T-helper 1 cell treated with Interleukin-12 subunit alpha and Interleukin-12 subunit beta and Interleukin-4 antibody, amounts not matched to agents 30 ng/mL and 1 ng/mL, for 36 hours (primary cell): ENCODE data around the gene FAM217B. TPM values are rescaled to one million over a fixed set of nuclear protein-coding genes. Genes with fewer than 3 reads are reported as not detected.

Experiments used
- intact Hi-C: fragments of 100-400 bp; cut with micrococcal nuclease; formaldehyde crosslinking; loops from one replicate; pipeline ENCODE4 v1.15.1; 2024
- total RNA-seq: library from RNA; stranded (reverse); gene quantifications from 2 replicates; pipeline ENCODE4 v1.2.3, GENCODE V29; 2022

Gene FAM217B, protein sequence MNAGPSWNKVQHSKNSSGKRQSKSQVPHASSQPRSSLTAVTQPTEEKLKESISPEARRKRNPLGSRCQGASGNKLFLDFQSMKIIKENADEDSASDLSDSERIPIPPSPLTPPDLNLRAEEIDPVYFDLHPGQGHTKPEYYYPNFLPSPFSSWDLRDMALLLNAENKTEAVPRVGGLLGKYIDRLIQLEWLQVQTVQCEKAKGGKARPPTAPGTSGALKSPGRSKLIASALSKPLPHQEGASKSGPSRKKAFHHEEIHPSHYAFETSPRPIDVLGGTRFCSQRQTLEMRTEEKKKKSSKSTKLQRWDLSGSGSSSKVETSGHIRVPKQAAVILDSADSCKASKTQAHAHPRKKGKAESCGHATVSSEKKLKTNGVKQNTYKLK
- 31.0 and 31.2 TPM in 2 replicates for total RNA-seq

DNA sequence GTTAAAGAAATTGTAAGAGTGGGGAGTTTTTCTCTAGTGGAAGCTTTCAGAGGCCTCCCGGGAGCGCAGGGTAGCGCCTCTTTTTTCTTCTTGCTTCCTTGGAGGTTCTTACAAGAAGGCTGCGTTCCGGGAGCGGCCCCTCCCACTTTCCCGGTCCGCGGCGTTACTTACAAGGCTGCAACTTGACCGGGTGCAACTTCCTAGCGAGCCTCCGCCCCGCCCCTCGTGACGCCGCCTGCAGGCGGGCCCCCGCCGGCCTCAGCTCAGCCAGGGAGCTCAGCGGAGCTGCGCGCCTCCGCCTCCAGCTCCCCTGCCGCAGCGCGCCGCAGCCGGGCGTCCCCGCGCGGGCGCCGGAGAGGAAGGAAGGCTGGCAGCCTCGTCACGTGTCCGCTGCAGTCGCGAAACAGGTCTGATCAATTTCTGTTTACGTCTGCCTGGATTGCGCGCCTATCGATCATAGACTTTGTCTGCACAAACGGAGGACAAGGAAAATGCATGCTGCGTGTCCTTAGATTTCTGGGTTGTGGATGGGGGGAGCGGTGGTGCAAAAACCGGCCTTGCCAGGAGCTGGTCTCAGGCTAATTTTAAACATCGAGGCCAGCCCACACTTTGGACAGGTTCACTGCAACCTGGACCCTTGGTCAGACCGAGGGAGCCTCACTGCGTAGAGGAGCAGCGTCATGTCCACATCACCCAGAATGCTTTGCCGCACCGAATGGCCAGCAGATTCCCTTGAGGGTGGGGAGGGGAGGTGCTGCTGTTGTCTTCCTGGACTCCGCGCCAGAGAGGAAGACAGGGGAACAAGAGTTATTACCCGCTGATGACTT, at the start of gene FAM217B, which contains the start of gene PPP1R3D:
Gene FAM217B, plus strand, starts transcription at position 261 of the 827 bp plus-strand sequence. CDS start 3,555 bp downstream, outside the sequence.
Gene PPP1R3D, minus strand, starts transcription at position 177 of the 827 bp plus-strand sequence. CDS start 374 bp downstream, outside the sequence.
- intact Hi-C loops: loop anchor here (1.0 to 5.0 kb wide), 3 partner anchors 9 to 1288 kb away; partner anchors contain the start of gene STX16

- intact Hi-C loops: no loop called here
Measured at GRCh38 chr20:59891581-59891980, 48.6 kb upstream of the FAM217B start.

- intact Hi-C loops: no loop called here
Measured at GRCh38 chr20:59895908-59896307, 44.3 kb upstream of the FAM217B start.

- intact Hi-C loops: no loop called here
Measured at GRCh38 chr20:59902470-59902869, 37.7 kb upstream of the FAM217B start.

GRCh38 chr20:59903621-59904020, 36.6 kb upstream of the FAM217B start:
- intact Hi-C loops: no loop called here

DNA sequence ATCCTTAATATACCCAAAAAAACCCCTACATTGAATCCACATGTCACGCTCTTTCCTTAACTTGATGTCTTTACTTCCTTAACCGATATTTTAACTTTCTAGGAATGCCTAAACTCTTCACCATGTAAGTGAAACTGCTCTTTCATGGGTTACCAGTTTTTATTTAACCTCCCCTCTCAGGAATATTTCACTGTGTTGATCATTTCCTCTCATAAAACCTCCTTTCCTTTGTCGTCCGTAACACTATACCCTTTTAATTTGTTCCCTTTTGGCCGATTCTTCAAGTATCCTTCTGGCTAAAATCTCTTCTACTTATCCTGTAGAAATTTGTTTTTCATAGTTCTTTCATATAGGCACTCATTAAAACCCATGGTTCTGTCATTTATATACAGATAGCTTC, 31.3 kb upstream of the FAM217B start:
- intact Hi-C loops: no loop called here

- intact Hi-C loops: no loop called here
Measured at GRCh38 chr20:59911041-59911440, 29.1 kb upstream of the FAM217B start.

DNA sequence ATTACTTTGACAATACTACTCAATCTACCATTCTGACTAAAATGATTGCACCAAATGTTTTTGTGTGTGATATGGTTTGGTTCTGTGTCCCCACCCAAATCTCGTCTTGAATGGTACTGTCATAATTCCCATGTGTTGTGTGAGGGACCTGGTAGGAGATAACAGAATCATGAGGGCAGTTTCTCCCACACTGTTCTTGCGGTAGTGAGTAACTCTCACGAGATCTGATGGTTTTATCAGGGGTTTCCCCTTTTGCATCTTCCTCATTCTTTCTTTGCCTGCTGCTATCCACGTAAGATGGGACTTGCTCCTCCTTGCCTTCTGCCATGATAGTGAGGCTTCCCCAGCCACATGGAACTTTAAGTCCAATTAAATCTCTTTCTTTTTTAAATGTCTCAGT, 27.6 kb upstream of the FAM217B start:
- intact Hi-C loops: no loop called here

GRCh38 chr20:59920944-59921343, 19.2 kb upstream of the FAM217B start:
- intact Hi-C loops: no loop called here

DNA sequence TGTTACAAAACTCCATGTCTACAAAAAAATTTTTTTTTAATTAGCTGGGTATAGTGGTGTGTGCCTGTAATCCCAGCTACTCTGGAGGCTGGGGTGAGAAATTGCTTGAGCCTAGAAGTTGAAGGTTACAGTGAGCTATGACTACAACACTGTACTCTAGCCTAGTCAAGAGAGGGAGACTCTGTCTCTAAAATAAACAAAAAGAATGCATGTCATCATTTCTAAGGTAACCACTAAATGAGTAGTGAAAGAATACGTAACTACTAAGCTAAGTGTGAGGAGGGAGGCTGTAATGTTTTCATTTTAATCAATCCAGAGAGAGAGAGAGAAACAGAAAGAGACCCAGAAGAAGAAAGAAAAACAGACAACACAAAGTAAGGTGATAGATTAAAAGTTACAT, 16.7 kb upstream of the FAM217B start:
- intact Hi-C loops: no loop called here

- intact Hi-C loops: no loop called here
Measured at GRCh38 chr20:59925359-59925758, 14.8 kb upstream of the FAM217B start.

- intact Hi-C loops: no loop called here
Measured at GRCh38 chr20:59925899-59926298, 14.3 kb upstream of the FAM217B start.

GRCh38 chr20:59931511-59932312, 8.5 kb upstream of the FAM217B start:
- intact Hi-C loops: no loop called here

- intact Hi-C loops: no loop called here
Measured at GRCh38 chr20:59932616-59933295, 7.4 kb upstream of the FAM217B start.

DNA sequence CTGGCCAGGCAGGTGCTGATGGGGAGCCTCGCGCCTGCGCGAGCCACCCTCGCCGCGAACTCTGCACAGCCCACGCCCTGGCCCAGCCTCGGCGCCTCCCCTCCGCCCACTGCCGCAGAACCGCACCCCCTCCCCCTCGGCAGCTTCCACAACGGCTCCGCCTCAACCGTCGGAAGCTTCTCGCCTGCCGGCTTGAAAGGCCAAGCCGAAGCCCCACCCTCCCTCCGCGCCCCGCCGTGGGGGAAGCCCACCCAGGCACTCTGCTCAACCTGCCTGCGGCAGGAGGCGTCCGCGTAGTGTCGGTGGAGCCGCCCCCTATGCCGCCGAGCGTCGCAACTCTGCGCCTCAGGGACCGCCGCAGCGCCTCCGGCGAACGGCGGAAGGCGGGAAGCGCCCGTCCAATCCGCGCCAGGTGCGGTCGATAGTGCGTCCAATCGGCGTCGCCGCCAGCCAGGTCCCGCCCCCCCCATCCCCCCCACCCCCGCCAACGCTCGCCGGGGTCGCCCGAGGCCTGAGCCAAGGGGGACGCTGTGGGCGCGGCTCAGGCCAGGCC, 6.8 kb upstream of the FAM217B start, which contains the start of gene SYCP2:
Gene SYCP2, minus strand, starts transcription at position 342 of the 553 bp plus-strand sequence. CDS start 11,224 bp downstream, outside the sequence.
- intact Hi-C loops: no loop called here

GRCh38 chr20:59933849-59934585, 6.2 kb upstream of the FAM217B start:
- intact Hi-C loops: loop anchor here (2.0 kb wide), 1 partner anchor 15 kb away; no protein-coding TSS in a partner anchor

- intact Hi-C loops: loop anchor here (2.0 kb wide), 1 partner anchor 13 kb away; no protein-coding TSS in a partner anchor
Measured at GRCh38 chr20:59935457-59936185, 4.6 kb upstream of the FAM217B start.

GRCh38 chr20:59936409-59936808, 3.8 kb upstream of the FAM217B start:
- intact Hi-C loops: no loop called here

DNA sequence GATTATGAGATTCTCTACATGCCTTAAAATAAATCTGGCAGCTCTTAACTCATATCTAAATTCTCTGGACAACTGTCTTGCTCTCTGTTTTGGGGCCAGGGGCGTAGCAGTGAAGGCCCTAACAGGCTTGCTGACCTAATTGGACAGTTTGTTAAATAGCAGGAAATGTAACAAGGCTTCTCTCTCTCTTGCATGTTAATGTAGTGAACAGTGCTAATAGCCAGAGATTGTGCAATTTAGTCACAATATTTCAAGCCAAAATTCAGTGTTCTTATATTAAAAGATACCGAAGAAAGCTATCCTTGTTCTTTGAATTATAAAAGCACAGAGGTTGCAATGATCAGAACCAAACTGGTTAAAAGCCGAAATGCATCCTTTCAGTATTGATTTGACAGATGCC, 3.0 kb upstream of the FAM217B start:
- intact Hi-C loops: no loop called here
